ENCODE measurements around the gene GOLGA8B.

The GOLGA8B gene

DNA sequence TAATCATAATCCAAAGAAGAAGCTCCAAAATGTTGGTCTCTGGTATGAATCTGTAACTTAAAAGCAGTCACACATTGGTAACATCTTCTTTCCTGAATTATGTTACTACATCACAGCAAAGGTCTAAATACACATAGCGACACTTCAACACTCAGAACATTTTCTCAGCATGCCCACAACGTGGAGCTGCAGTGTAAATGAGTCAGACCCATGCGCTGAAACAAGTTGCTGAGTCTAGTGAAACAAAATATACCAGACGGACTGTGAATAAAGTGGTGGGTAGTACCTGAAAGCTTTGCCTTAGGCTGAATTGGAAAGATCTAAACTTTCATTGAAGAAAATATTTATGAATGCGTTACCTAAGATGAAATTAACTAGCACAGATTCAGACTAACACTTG lies 33.2 kb upstream of the GOLGA8B start:
- no peaks in the 10 kb centered on the region for H3K9me3 ChIP-seq (ENCODE audit: control insufficient read depth in 2 of 2, low read length in 2 of 2)
- no peaks in the 10 kb centered on the region for H3K27me3 ChIP-seq (ENCODE audit: control insufficient read depth in 2 of 2, insufficient read depth in 2 of 2, low read length in 2 of 2)
- no peak overlapping the region for H3K9ac ChIP-seq (ENCODE audit: low read depth in 1 of 2, low read length in 2 of 2)
- no peak overlapping the region for H3K27ac ChIP-seq (ENCODE audit: low read depth in 2 of 2, low read length in 2 of 2)
- no peaks in the 10 kb centered on the region for H3K36me3 ChIP-seq (ENCODE audit: control insufficient read depth in 2 of 2, insufficient read depth in 2 of 2, low read length in 2 of 2)
- H3K4me3 ChIP-seq (ENCODE audit: low read length in 2 of 2), result no peak overlapping the region
- no peaks in the 10 kb centered on the region for H3K4me1 ChIP-seq (ENCODE audit: control insufficient read depth in 2 of 2, insufficient read depth in 2 of 2, low read length in 2 of 2)

- H3K9me3 ChIP-seq (ENCODE audit: control insufficient read depth in 2 of 2, low read length in 2 of 2), result no peaks in the 10 kb centered on the region
- no peaks in the 10 kb centered on the region for H3K27me3 ChIP-seq (ENCODE audit: control insufficient read depth in 2 of 2, insufficient read depth in 2 of 2, low read length in 2 of 2)
- no peaks in the 10 kb centered on the region for H3K4me1 ChIP-seq (ENCODE audit: control insufficient read depth in 2 of 2, insufficient read depth in 2 of 2, low read length in 2 of 2)
- H3K9ac ChIP-seq (ENCODE audit: low read depth in 1 of 2, low read length in 2 of 2), result no peak overlapping the region
- H3K4me3 ChIP-seq (ENCODE audit: low read length in 2 of 2), result no peak overlapping the region
- no peaks in the 10 kb centered on the region for H3K36me3 ChIP-seq (ENCODE audit: control insufficient read depth in 2 of 2, insufficient read depth in 2 of 2, low read length in 2 of 2)
- H3K27ac ChIP-seq (ENCODE audit: low read depth in 2 of 2, low read length in 2 of 2), result no peak overlapping the region
These were observed 30.5 kb upstream of the GOLGA8B start for GRCh38 chr15:34613997-34614396.

DNA sequence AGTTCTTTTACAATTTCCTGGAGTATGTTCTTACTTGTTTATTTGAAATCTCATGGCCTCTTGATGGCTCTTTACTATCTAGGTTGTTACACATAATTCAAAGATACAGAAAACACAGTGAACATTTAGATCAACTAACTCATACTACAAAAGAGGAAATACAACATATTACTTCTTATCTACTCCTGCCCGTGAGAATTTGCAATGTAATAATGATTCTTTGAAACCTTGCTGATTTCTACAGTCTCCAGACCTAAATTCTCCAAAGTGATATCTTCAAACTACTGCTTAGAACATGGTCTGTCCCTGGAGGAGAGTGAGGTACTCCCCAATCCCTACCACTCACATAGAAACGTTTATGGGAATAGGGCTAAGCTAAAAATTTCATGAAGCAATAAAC lies 29.9 kb upstream of the GOLGA8B start:
- Histone ChIP-seq H3K36me3 (ENCODE audit: control insufficient read depth in 2 of 2, insufficient read depth in 2 of 2, low read length in 2 of 2) (no peaks in the 10 kb centered on the region), H3K27me3 (ENCODE audit: control insufficient read depth in 2 of 2, insufficient read depth in 2 of 2, low read length in 2 of 2) (no peaks in the 10 kb centered on the region), H3K9ac (ENCODE audit: low read depth in 1 of 2, low read length in 2 of 2) (no peak overlapping the region), H3K27ac (ENCODE audit: low read depth in 2 of 2, low read length in 2 of 2) (no peak overlapping the region), H3K4me3 (ENCODE audit: low read length in 2 of 2) (no peak overlapping the region), H3K4me1 (ENCODE audit: control insufficient read depth in 2 of 2, insufficient read depth in 2 of 2, low read length in 2 of 2) (no peaks in the 10 kb centered on the region), H3K9me3 (ENCODE audit: control insufficient read depth in 2 of 2, low read length in 2 of 2) (no peaks in the 10 kb centered on the region)

GRCh38 chr15:34610354-34610753 lies 26.9 kb upstream of the GOLGA8B start:
- H3K9ac ChIP-seq (ENCODE audit: low read depth in 1 of 2, low read length in 2 of 2), result no peak overlapping the region
- H3K4me3 ChIP-seq (ENCODE audit: low read length in 2 of 2), result no peak overlapping the region
- H3K9me3 ChIP-seq (ENCODE audit: control insufficient read depth in 2 of 2, low read length in 2 of 2), result no peaks in the 10 kb centered on the region
- H3K27me3 ChIP-seq (ENCODE audit: control insufficient read depth in 2 of 2, insufficient read depth in 2 of 2, low read length in 2 of 2), result no peaks in the 10 kb centered on the region
- H3K27ac ChIP-seq (ENCODE audit: low read depth in 2 of 2, low read length in 2 of 2), result no peak overlapping the region
- H3K36me3 ChIP-seq (ENCODE audit: control insufficient read depth in 2 of 2, insufficient read depth in 2 of 2, low read length in 2 of 2), result no peaks in the 10 kb centered on the region
- H3K4me1 ChIP-seq (ENCODE audit: control insufficient read depth in 2 of 2, insufficient read depth in 2 of 2, low read length in 2 of 2), result no peaks in the 10 kb centered on the region

DNA sequence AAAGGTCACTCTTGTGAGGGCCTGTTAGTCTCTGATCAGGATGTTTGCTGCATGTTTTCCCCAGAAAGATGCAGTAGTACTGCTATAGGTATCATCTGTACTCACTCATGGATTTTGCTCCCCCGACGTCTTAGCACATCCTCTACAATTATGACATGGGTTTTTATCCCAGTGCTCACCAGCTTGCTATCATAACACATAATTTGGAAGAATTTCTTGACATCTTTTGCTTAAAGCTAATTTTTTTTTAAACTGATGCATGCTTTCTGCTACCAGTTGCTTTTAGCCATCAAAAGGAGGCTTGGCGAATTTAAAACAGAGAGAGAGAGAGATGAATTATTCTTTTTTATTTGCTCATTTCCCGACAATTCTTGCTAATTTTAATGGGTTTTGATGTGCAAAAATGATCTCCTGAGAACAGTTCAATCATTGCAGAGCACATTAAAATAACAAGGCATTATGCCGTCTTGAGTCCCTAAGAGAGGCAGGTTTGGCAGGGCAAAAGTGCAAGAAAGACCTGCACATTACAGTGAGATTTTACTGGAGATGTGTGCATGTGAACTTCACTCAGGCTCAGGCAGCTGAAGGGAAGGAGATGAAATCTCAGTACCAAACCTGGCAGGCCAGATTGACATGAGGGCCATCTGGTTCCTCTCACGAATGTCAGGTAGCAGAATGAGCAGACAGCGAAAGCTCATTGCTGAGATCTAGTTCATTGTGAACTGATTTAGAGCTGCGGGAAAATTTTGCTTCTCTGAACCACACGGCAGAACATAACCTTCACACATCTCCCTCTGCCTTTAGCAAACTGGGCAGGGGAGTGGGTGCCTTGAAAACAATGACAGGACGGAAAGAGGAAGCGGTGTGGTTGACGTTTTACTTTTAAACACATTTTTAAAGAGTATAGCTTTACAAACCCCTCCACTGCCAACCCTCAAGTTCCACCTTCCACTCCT lies 25.9 kb upstream of the GOLGA8B start:
- H3K9ac ChIP-seq (ENCODE audit: low read depth in 1 of 2, low read length in 2 of 2), result no peak overlapping the region
- H3K9me3 ChIP-seq (ENCODE audit: control insufficient read depth in 2 of 2, low read length in 2 of 2), result no peaks in the 10 kb centered on the region
- no peak overlapping the region for H3K4me3 ChIP-seq (ENCODE audit: low read length in 2 of 2)
- H3K27ac ChIP-seq (ENCODE audit: low read depth in 2 of 2, low read length in 2 of 2), result no peak overlapping the region
- no peaks in the 10 kb centered on the region for H3K36me3 ChIP-seq (ENCODE audit: control insufficient read depth in 2 of 2, insufficient read depth in 2 of 2, low read length in 2 of 2)
- H3K27me3 ChIP-seq (ENCODE audit: control insufficient read depth in 2 of 2, insufficient read depth in 2 of 2, low read length in 2 of 2), result no peaks in the 10 kb centered on the region
- no peaks in the 10 kb centered on the region for H3K4me1 ChIP-seq (ENCODE audit: control insufficient read depth in 2 of 2, insufficient read depth in 2 of 2, low read length in 2 of 2)

DNA sequence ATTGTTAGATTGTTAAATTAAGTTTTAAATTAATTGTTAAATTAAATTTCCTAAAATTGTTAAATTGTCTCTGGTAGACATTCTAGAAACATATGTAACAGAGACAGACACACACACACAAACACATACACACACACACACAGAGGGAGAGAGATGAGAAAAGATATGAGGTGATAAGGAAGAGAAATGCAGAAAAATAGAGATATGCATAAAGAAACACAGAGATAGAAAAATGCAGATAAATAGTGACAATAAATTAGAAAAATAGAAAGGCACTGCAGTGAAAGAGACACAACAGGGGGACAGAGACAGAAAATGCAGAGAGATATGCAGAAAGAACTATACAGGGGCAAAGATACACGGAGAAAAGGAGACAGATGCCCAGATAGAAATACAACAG lies 25.1 kb upstream of the GOLGA8B start:
- no peaks in the 10 kb centered on the region for H3K27me3 ChIP-seq (ENCODE audit: control insufficient read depth in 2 of 2, insufficient read depth in 2 of 2, low read length in 2 of 2)
- no peak overlapping the region for H3K9ac ChIP-seq (ENCODE audit: low read depth in 1 of 2, low read length in 2 of 2)
- no peaks in the 10 kb centered on the region for H3K9me3 ChIP-seq (ENCODE audit: control insufficient read depth in 2 of 2, low read length in 2 of 2)
- no peak overlapping the region for H3K4me3 ChIP-seq (ENCODE audit: low read length in 2 of 2)
- H3K36me3 ChIP-seq (ENCODE audit: control insufficient read depth in 2 of 2, insufficient read depth in 2 of 2, low read length in 2 of 2), result no peaks in the 10 kb centered on the region
- no peaks in the 10 kb centered on the region for H3K4me1 ChIP-seq (ENCODE audit: control insufficient read depth in 2 of 2, insufficient read depth in 2 of 2, low read length in 2 of 2)
- no peak overlapping the region for H3K27ac ChIP-seq (ENCODE audit: low read depth in 2 of 2, low read length in 2 of 2)

- H3K4me1 ChIP-seq (ENCODE audit: control insufficient read depth in 2 of 2, insufficient read depth in 2 of 2, low read length in 2 of 2), result no peaks in the 10 kb centered on the region
- H3K36me3 ChIP-seq (ENCODE audit: control insufficient read depth in 2 of 2, insufficient read depth in 2 of 2, low read length in 2 of 2), result no peaks in the 10 kb centered on the region
- peaks cover 0 to 4% of the 10 kb centered on the region in 2 donors for H3K27me3 ChIP-seq (ENCODE audit: control insufficient read depth in 2 of 2, insufficient read depth in 2 of 2, low read length in 2 of 2)
- no peak overlapping the region for H3K9ac ChIP-seq (ENCODE audit: low read depth in 1 of 2, low read length in 2 of 2)
- no peak overlapping the region for H3K4me3 ChIP-seq (ENCODE audit: low read length in 2 of 2)
- H3K27ac ChIP-seq (ENCODE audit: low read depth in 2 of 2, low read length in 2 of 2), result no peak overlapping the region
- H3K9me3 ChIP-seq (ENCODE audit: control insufficient read depth in 2 of 2, low read length in 2 of 2), result no peaks in the 10 kb centered on the region
These were observed 24.4 kb upstream of the GOLGA8B start for GRCh38 chr15:34607832-34608231.

DNA sequence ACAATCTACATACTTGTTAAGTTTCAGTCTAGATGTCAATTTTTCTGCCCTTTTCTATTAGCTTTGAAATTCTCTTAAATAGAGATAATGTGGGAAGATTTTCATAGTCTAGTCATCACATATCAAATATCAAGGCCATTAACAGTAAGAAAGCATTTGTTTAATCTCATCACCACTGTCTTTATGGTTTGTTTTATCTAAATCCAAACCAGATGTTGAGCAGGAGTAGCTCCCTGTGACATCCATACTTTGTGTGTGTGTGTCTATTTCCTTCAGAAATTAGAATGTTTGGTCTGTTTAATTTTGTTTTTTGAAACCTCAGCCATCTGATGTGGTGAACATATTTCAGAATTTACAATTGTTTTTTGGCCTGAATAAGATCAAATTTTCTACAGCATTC lies 23.1 kb upstream of the GOLGA8B start:
- peaks cover 0 to 4% of the 10 kb centered on the region in 2 donors for H3K27me3 ChIP-seq (ENCODE audit: control insufficient read depth in 2 of 2, insufficient read depth in 2 of 2, low read length in 2 of 2)
- no peak overlapping the region for H3K9ac ChIP-seq (ENCODE audit: low read depth in 1 of 2, low read length in 2 of 2)
- no peaks in the 10 kb centered on the region for H3K4me1 ChIP-seq (ENCODE audit: control insufficient read depth in 2 of 2, insufficient read depth in 2 of 2, low read length in 2 of 2)
- H3K4me3 ChIP-seq (ENCODE audit: low read length in 2 of 2), result no peak overlapping the region
- no peaks in the 10 kb centered on the region for H3K9me3 ChIP-seq (ENCODE audit: control insufficient read depth in 2 of 2, low read length in 2 of 2)
- no peaks in the 10 kb centered on the region for H3K36me3 ChIP-seq (ENCODE audit: control insufficient read depth in 2 of 2, insufficient read depth in 2 of 2, low read length in 2 of 2)
- H3K27ac ChIP-seq (ENCODE audit: low read depth in 2 of 2, low read length in 2 of 2), result no peak overlapping the region

- H3K9me3 ChIP-seq (ENCODE audit: control insufficient read depth in 2 of 2, low read length in 2 of 2), result no peaks in the 10 kb centered on the region
- no peak overlapping the region for H3K4me3 ChIP-seq (ENCODE audit: low read length in 2 of 2)
- H3K9ac ChIP-seq (ENCODE audit: low read depth in 1 of 2, low read length in 2 of 2), result no peak overlapping the region
- peaks cover 0 to 4% of the 10 kb centered on the region in 2 donors for H3K27me3 ChIP-seq (ENCODE audit: control insufficient read depth in 2 of 2, insufficient read depth in 2 of 2, low read length in 2 of 2)
- H3K27ac ChIP-seq (ENCODE audit: low read depth in 2 of 2, low read length in 2 of 2), result no peak overlapping the region
- H3K36me3 ChIP-seq (ENCODE audit: control insufficient read depth in 2 of 2, insufficient read depth in 2 of 2, low read length in 2 of 2), result no peaks in the 10 kb centered on the region
- no peaks in the 10 kb centered on the region for H3K4me1 ChIP-seq (ENCODE audit: control insufficient read depth in 2 of 2, insufficient read depth in 2 of 2, low read length in 2 of 2)
These were observed 22.7 kb upstream of the GOLGA8B start for GRCh38 chr15:34606131-34606530.

GRCh38 chr15:34603095-34603494 lies 19.6 kb upstream of the GOLGA8B start:
- Histone ChIP-seq H3K9ac (ENCODE audit: low read depth in 1 of 2, low read length in 2 of 2) (no peak overlapping the region), H3K4me3 (ENCODE audit: low read length in 2 of 2) (no peak overlapping the region), H3K27ac (ENCODE audit: low read depth in 2 of 2, low read length in 2 of 2) (no peak overlapping the region), H3K4me1 (ENCODE audit: control insufficient read depth in 2 of 2, insufficient read depth in 2 of 2, low read length in 2 of 2) (no peaks in the 10 kb centered on the region), H3K36me3 (ENCODE audit: control insufficient read depth in 2 of 2, insufficient read depth in 2 of 2, low read length in 2 of 2) (no peaks in the 10 kb centered on the region), H3K9me3 (ENCODE audit: control insufficient read depth in 2 of 2, low read length in 2 of 2) (no peaks in the 10 kb centered on the region), H3K27me3 (ENCODE audit: control insufficient read depth in 2 of 2, insufficient read depth in 2 of 2, low read length in 2 of 2) (peaks cover 0 to 4% of the 10 kb centered on the region in 2 donors)
